ENCODE results near the gene PKDCC.

PKDCC gene

GRCh38 chr2:42068571-42069178 is 20.9 kb downstream of the PKDCC start:
- H2AFZ ChIP-seq (ENCODE audit: insufficient read depth, low read length, poor library complexity) = no peak overlapping the region
- H3K27ac ChIP-seq (ENCODE audit: low read depth, low read length) = no peak overlapping the region
- H3K23ac ChIP-seq (ENCODE audit: low read length) = no peak overlapping the region
- no peak overlapping the region for H3K4ac ChIP-seq (ENCODE audit: low read depth, low read length)
- no peaks in the 10 kb centered on the region for H3K27me3 ChIP-seq (ENCODE audit: insufficient read depth, low read length)
- H4K8ac ChIP-seq (ENCODE audit: low read depth, low read length) = no peak overlapping the region
- no CpG with 5 or more reads among the region's 13 CpGs for WGBS (ENCODE audit: extremely low coverage, insufficient coverage, insufficient read length)
- H3K9ac ChIP-seq (ENCODE audit: low read length) = no peak overlapping the region
- no peak overlapping the region for H2AK5ac ChIP-seq (ENCODE audit: low read length)
- H4K12ac ChIP-seq (ENCODE audit: low read depth, low read length) = no peak overlapping the region
- no peaks in the 10 kb centered on the region for H3K9me3 ChIP-seq (ENCODE audit: insufficient read depth, low read depth, low read length)
- H3K79me1 ChIP-seq (ENCODE audit: low read length) = no peaks in the 10 kb centered on the region
- no peak overlapping the region for H3K4me2 ChIP-seq (ENCODE audit: low read length)
- H3K18ac ChIP-seq (ENCODE audit: low read length) = no peak overlapping the region
- no peak overlapping the region for H2BK12ac ChIP-seq (ENCODE audit: low read length)
- no peaks in the 10 kb centered on the region for H3K79me2 ChIP-seq (ENCODE audit: control insufficient read depth, insufficient read depth, low read length, poor library complexity)
- peak overlapping the region; percentile 37 for H4K91ac ChIP-seq (ENCODE audit: low read depth, low read length)
- H3K4me1 ChIP-seq (ENCODE audit: control insufficient read depth in 1 of 2, insufficient read depth in 2 of 2, low read length in 2 of 2) = peaks cover 3% of the 10 kb centered on the region in 2 experiments
- no peak overlapping the region for H2BK5ac ChIP-seq (ENCODE audit: low read depth, low read length, poor library complexity)
- H3K4me3 ChIP-seq (ENCODE audit: low read depth, low read length) = no peak overlapping the region
- H3K36me3 ChIP-seq (ENCODE audit: control insufficient read depth in 1 of 2, insufficient read depth in 2 of 2, low read length in 2 of 2) = no peaks in the 10 kb centered on the region
- DNase-seq = no peak
- no peak overlapping the region for H2BK120ac ChIP-seq (ENCODE audit: insufficient read depth, low read length, poor library complexity)
- no peak overlapping the region for H3K14ac ChIP-seq (ENCODE audit: low read length)

GRCh38 chr2:42069568-42069967 is 21.7 kb downstream of the PKDCC start:
- no peaks in the 10 kb centered on the region for H3K9me3 ChIP-seq (ENCODE audit: insufficient read depth, low read depth, low read length)
- H4K91ac ChIP-seq (ENCODE audit: low read depth, low read length) = no peak overlapping the region
- H2AK5ac ChIP-seq (ENCODE audit: low read length) = no peak overlapping the region
- H3K27me3 ChIP-seq (ENCODE audit: insufficient read depth, low read length) = no peaks in the 10 kb centered on the region
- DNase-seq = no peak
- no peak overlapping the region for H4K12ac ChIP-seq (ENCODE audit: low read depth, low read length)
- H2BK120ac ChIP-seq (ENCODE audit: insufficient read depth, low read length, poor library complexity) = no peak overlapping the region
- H2BK12ac ChIP-seq (ENCODE audit: low read length) = no peak overlapping the region
- no peak overlapping the region for H4K8ac ChIP-seq (ENCODE audit: low read depth, low read length)
- H3K18ac ChIP-seq (ENCODE audit: low read length) = no peak overlapping the region
- H2BK5ac ChIP-seq (ENCODE audit: low read depth, low read length, poor library complexity) = no peak overlapping the region
- no peaks in the 10 kb centered on the region for H3K79me2 ChIP-seq (ENCODE audit: control insufficient read depth, insufficient read depth, low read length, poor library complexity)
- H3K23ac ChIP-seq (ENCODE audit: low read length) = no peak overlapping the region
- H3K27ac ChIP-seq (ENCODE audit: low read depth, low read length) = no peak overlapping the region
- no peak overlapping the region for H3K9ac ChIP-seq (ENCODE audit: low read length)
- H3K79me1 ChIP-seq (ENCODE audit: low read length) = no peaks in the 10 kb centered on the region
- no CpG with 5 or more reads among the region's 2 CpGs for WGBS (ENCODE audit: extremely low coverage, insufficient coverage, insufficient read length)
- no peak overlapping the region for H3K4me3 ChIP-seq (ENCODE audit: low read depth, low read length)
- H3K36me3 ChIP-seq (ENCODE audit: control insufficient read depth in 1 of 2, insufficient read depth in 2 of 2, low read length in 2 of 2) = no peaks in the 10 kb centered on the region
- H3K4me1 ChIP-seq (ENCODE audit: control insufficient read depth in 1 of 2, insufficient read depth in 2 of 2, low read length in 2 of 2) = no peaks in the 10 kb centered on the region
- no peak overlapping the region for H3K4ac ChIP-seq (ENCODE audit: low read depth, low read length)
- no peak overlapping the region for H2AFZ ChIP-seq (ENCODE audit: insufficient read depth, low read length, poor library complexity)
- no peak overlapping the region for H3K4me2 ChIP-seq (ENCODE audit: low read length)
- no peak overlapping the region for H3K14ac ChIP-seq (ENCODE audit: low read length)

- Histone ChIP-seq H4K91ac (ENCODE audit: low read depth, low read length) (no peak overlapping the region), H3K9ac (ENCODE audit: low read length) (no peak overlapping the region)
Observed at GRCh38 chr2:42071791-42072190, 24.0 kb downstream of the PKDCC start.

GRCh38 chr2:42072349-42073118 is 24.7 kb downstream of the PKDCC start:
- no peak overlapping the region for H2BK5ac ChIP-seq (ENCODE audit: low read depth, low read length, poor library complexity)
- H2BK120ac ChIP-seq (ENCODE audit: insufficient read depth, low read length, poor library complexity) = no peak overlapping the region
- H3K27ac ChIP-seq (ENCODE audit: low read depth, low read length) = no peak overlapping the region
- no peaks in the 10 kb centered on the region for H3K36me3 ChIP-seq (ENCODE audit: control insufficient read depth in 1 of 2, insufficient read depth in 2 of 2, low read length in 2 of 2)
- no peak overlapping the region for H4K12ac ChIP-seq (ENCODE audit: low read depth, low read length)
- H2AFZ ChIP-seq (ENCODE audit: insufficient read depth, low read length, poor library complexity) = no peak overlapping the region
- no peak overlapping the region for H3K18ac ChIP-seq (ENCODE audit: low read length)
- no peak overlapping the region for H3K4me2 ChIP-seq (ENCODE audit: low read length)
- no peaks in the 10 kb centered on the region for H3K79me2 ChIP-seq (ENCODE audit: control insufficient read depth, insufficient read depth, low read length, poor library complexity)
- no peaks in the 10 kb centered on the region for H3K4me1 ChIP-seq (ENCODE audit: control insufficient read depth in 1 of 2, insufficient read depth in 2 of 2, low read length in 2 of 2)
- H3K23ac ChIP-seq (ENCODE audit: low read length) = no peak overlapping the region
- DNase-seq = no peak
- no peak overlapping the region for H4K91ac ChIP-seq (ENCODE audit: low read depth, low read length)
- H3K14ac ChIP-seq (ENCODE audit: low read length) = no peak overlapping the region
- H3K9me3 ChIP-seq (ENCODE audit: insufficient read depth, low read depth, low read length) = peaks cover 2% of the 10 kb centered on the region
- H3K9ac ChIP-seq (ENCODE audit: low read length) = no peak overlapping the region
- H3K27me3 ChIP-seq (ENCODE audit: insufficient read depth, low read length) = no peaks in the 10 kb centered on the region
- no peak overlapping the region for H2AK5ac ChIP-seq (ENCODE audit: low read length)
- H2BK12ac ChIP-seq (ENCODE audit: low read length) = no peak overlapping the region
- H4K8ac ChIP-seq (ENCODE audit: low read depth, low read length) = no peak overlapping the region
- no peak overlapping the region for H3K4me3 ChIP-seq (ENCODE audit: low read depth, low read length)
- H3K79me1 ChIP-seq (ENCODE audit: low read length) = no peaks in the 10 kb centered on the region
- H3K4ac ChIP-seq (ENCODE audit: low read depth, low read length) = no peak overlapping the region
- WGBS (ENCODE audit: extremely low coverage, insufficient coverage, insufficient read length) = no CpG with 5 or more reads among the region's 13 CpGs

More at GRCh38 chr2:42071791-42072190, 24.0 kb downstream of the PKDCC start:
- Histone ChIP-seq H2AFZ (ENCODE audit: insufficient read depth, low read length, poor library complexity) (no peak overlapping the region), H2BK5ac (ENCODE audit: low read depth, low read length, poor library complexity) (no peak overlapping the region), H2AK5ac (ENCODE audit: low read length) (no peak overlapping the region), H3K14ac (ENCODE audit: low read length) (no peak overlapping the region), H4K12ac (ENCODE audit: low read depth, low read length) (no peak overlapping the region), H3K27ac (ENCODE audit: low read depth, low read length) (no peak overlapping the region), H4K8ac (ENCODE audit: low read depth, low read length) (no peak overlapping the region), H3K79me2 (ENCODE audit: control insufficient read depth, insufficient read depth, low read length, poor library complexity) (no peaks in the 10 kb centered on the region), H3K23ac (ENCODE audit: low read length) (no peak overlapping the region), H3K36me3 (ENCODE audit: control insufficient read depth in 1 of 2, insufficient read depth in 2 of 2, low read length in 2 of 2) (no peaks in the 10 kb centered on the region), H3K4ac (ENCODE audit: low read depth, low read length) (no peak overlapping the region), H3K4me3 (ENCODE audit: low read depth, low read length) (no peak overlapping the region), H3K4me2 (ENCODE audit: low read length) (no peak overlapping the region), H2BK12ac (ENCODE audit: low read length) (no peak overlapping the region), H3K9me3 (ENCODE audit: insufficient read depth, low read depth, low read length) (peaks cover 2% of the 10 kb centered on the region), H3K27me3 (ENCODE audit: insufficient read depth, low read length) (no peaks in the 10 kb centered on the region), H2BK120ac (ENCODE audit: insufficient read depth, low read length, poor library complexity) (no peak overlapping the region), H3K18ac (ENCODE audit: low read length) (no peak overlapping the region), H3K4me1 (ENCODE audit: control insufficient read depth in 1 of 2, insufficient read depth in 2 of 2, low read length in 2 of 2) (no peaks in the 10 kb centered on the region), H3K79me1 (ENCODE audit: low read length) (no peaks in the 10 kb centered on the region)
- DNase-seq = no peak
- no CpG with 5 or more reads among the region's 4 CpGs for WGBS (ENCODE audit: extremely low coverage, insufficient coverage, insufficient read length)

All from trophoblast cell (in vitro differentiated cells and primary cell).